Measurements from ENCODE around the gene KATNB1.
"Not testable (repeated sequence)": the region's sequence is repeated elsewhere in the genome, so short reads cannot be mapped to it uniquely, and the experiment has no call there.

The KATNB1 gene

GRCh38 chr16:57703416-57704010 lies 32.1 kb upstream of the KATNB1 start:
- no peak for DNase-seq

DNA sequence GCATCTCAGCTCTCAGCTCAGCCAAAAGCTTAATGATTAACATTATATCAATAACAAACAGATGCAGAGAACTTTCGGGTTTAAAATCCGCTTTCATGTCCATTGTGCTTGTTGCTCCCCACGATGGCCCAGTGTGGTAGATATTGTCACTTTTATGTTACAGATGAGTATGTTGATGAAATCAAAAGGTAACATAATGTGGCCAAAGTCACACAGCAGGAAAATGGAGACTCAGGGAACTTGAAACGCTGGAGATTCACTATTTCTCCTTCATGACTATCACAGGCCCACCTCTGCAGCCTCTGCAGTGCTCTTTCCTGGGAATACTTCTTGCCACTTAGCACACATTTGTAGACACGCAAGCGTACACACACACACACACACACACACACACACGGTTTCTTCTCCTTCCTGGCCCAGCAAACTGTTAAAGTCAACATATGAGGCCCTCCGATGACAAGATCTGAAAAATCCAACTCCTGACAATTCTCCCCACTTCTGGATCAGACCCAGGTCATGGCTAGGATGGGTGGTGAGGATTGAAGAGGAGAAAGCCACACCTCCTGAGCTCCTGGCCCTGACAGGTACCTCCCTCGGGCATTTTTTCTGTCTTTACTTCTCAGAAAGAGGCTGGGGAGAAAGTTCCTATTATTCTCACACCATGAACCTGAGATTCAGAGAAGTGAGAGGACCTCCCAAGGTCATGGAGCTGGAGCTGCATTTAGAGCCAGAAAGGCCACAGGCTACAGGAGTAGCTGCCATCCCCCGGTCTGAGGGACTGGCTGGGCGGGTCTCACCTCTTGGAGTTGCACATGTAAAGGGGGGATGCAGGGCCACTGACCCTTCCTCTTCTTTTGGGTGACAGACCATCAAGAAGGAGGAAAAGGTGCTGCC lies 31.3 kb upstream of the KATNB1 start:
- DNase-seq = no peak

DNA sequence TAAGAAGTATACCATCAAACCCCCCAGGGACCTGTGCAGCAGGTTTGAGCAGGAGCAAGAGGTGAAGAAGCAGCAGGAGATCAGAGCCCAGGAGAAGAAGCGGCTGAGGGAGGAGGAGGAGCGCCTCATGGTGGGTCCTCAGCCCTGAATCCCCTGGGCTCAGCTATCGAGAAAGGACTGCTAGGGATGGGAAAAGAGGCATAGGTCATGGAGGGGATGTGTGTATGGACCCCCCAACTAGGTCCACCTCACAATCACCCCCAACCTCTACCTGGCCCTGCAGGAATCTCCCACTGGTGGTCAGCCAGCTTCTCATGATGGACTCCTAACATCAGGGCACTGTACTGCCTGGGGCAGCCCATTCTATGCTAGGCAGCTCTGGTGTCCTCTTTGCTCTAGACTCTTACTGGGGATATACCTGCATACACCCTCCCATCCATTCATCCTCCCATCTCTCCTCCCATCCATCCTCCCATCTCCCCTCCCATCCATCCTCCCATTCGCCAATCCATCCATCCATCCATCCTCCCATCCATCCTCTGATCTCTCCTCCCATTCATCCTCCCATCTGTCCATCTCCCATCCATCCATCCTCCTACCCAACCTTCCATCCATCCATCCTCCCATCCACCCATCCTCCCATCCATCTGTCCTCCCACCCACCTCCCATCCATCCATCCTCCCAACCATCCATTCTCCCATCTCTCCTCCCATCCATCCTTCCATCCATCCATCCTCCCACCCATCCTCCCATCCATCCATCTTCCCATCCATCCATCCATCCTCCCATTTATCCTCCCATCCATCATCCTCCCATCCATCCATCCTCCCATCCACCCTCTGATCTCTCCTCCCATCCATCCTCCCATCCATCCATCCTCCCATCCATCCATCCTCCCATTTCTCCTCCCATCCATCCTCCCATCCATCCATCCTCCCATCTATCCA lies 30.4 kb upstream of the KATNB1 start:
- no peak for DNase-seq

DNA sequence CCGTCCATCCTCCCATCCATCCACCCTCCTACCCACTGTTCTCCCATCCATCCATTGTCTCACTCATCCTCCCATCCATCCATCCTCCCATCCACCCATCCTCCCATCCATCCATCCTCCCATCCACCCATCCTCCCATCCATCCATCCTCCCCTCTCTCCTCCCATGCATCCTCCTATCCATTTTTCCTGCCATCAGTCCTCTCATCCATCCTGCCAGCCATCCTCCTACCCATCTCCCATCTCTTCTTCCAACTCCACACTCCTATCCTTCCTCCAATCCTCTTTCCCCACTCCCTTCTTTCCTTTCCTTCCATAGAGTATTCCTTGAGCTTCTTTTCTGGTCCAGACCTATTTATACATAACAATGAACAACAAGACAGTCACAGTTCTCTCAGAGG lies 28.9 kb upstream of the KATNB1 start:
- no peak for DNase-seq

DNA sequence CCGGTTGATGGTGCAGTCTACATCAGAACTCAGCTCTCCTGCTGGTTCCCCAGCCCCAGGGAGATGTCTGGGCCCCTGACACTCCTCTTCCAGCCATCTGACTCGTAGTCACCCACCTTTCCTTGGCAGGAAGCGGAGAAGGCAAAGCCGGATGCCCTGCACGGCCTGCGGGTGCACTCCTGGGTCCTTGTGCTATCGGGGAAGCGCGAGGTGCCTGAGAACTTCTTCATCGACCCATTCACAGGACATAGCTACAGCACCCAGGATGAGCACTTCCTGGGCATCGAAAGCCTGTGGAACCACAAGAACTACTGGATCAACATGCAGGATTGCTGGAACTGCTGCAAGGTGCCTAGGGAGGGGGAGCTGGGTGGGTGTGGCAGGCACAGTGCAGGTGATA lies 28.2 kb upstream of the KATNB1 start:
- DNase-seq = no peak

DNA sequence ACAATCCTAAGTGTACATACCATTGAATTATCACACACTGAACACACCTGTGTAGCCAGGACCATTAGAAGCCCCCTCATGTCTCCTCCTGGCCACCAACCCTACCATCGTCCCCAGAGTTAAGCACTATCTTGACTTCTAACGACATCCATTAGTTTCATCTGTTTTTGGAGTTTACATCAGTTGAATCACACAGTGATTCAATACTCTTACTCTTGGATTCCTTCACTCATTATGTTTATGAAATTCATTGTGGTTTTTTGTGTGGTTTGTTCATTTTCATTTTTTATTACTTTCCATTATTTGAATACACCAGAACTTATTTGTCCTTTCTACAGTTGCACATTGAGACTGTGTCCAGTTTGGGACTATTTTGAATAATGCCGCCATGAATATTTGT lies 27.4 kb upstream of the KATNB1 start:
- DNase-seq = no peak

DNA sequence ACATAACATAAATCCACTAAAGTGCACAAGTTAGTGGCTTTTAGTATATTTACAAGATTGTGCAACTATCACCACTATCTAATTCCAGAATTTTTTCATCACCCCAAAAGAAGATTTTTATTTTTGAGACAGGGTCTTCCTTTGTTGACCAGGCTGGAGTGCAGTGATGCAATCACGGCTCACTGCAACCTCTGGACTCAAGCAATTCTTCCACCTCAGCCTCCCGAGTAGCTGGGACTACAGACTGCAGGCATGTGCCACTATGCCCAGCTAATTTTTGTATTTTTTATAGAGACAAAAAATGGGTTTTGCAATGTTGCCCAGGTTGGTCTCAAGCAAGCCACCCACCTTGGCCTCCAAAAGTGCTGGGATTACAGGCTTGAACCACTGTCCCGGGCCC lies 25.9 kb upstream of the KATNB1 start:
- DNase-seq = no peak

- no peak for DNase-seq
Observed at GRCh38 chr16:57711346-57711745, 24.2 kb upstream of the KATNB1 start.

DNA sequence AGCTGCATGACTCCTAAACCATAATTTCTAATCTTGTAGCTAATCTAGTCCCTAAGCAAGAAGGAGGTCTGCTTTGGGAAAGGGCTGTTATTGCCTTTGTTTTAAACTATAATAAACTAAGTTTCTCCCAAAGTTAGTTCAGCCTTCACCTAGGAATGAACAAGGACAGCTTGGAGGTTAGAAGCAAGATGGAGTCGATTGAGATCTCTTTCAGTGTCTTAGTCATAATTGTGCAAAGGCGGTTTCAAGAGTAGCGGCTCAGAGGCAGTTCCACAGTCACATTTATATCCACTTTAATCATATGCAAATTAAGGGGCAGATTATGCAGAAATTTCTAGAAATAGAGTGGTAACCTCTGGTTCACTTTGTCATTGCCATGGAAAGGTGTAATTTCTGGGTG lies 23.6 kb upstream of the KATNB1 start:
- no peak for DNase-seq

GRCh38 chr16:57712569-57712968 lies 23.0 kb upstream of the KATNB1 start:
- DNase-seq = not testable (repeated sequence)

- no peak for DNase-seq
Observed at GRCh38 chr16:57713596-57713995, 22.0 kb upstream of the KATNB1 start.

DNA sequence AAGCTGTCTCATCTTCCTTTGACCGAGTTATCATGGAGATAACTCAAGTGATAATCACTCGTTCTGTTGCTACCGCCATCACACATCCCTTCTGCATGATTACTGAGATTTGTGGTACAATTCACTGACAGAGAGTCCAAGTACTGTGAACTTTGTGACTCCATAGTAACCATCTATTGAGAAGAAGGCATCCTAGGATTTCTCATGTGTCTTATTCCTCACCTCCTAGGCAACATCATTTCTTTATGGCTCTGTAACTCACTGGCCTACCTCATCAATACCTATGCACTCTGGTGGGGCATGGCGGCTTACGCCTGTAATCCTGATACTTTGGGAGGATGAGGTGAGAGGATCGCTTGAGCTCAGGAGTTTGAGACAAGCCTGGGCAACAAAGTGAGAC lies 21.5 kb upstream of the KATNB1 start:
- no peak for DNase-seq

- DNase-seq = peak; percentile 39
Observed at GRCh38 chr16:57720142-57720575, 15.4 kb upstream of the KATNB1 start.

DNA sequence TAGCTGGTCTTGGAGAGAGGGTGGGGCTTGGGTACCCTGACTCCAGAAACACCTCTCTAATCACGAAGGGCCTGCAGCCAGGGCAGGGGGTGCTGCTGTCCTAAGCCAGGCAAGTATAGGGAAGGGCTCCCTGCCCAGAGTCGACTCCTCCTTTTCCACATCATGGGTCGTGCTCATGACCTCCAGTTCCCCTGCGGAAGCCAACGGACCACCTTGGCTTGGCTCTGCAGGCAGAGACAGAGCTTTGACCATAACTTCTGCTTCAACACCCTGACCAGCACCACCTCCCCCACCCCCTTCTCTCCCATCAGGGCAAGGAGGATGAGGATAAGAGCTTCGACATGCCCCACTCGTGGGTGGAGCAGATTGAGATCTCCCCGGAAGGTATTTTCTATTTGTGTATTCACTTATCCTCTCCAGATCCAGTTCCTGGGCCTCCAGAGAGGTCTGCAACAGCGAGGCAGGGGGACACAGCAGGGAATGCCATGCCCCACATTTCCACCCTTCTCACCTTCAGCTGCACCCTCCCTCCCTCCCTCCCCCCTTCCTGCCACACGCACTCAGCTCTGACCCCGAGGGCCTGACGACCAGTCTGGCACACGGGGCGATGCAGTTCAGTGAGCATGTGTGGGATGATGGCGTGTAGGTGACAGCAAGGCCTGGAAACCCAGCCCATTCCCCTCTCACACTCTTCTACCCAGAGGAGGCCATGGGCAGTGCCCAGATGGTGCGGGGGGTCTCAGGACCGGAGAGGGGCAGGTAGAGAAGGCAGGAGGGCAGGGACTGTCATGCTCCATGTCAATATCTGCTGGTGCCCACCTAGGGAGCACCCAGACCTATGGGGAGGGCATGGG lies 14.0 kb upstream of the KATNB1 start:
- no peak for DNase-seq

DNA sequence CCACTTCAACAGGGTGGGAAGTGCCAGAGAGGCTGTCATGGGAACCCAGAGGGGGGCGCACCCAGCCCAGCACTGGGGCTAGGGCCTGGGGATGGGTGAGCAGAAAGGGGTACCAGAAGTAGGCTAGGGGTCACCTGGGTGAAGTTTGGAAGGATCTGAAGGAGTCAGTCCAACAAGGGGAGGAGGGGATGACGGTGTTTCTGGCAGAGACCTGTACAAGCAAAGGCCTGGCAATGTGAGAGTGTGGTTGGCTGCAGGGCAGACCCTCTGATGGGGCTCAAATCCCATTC lies 13.4 kb upstream of the KATNB1 start:
- DNase-seq = no peak

GRCh38 chr16:57722651-57723050 lies 12.9 kb upstream of the KATNB1 start:
- no peak for DNase-seq

DNA sequence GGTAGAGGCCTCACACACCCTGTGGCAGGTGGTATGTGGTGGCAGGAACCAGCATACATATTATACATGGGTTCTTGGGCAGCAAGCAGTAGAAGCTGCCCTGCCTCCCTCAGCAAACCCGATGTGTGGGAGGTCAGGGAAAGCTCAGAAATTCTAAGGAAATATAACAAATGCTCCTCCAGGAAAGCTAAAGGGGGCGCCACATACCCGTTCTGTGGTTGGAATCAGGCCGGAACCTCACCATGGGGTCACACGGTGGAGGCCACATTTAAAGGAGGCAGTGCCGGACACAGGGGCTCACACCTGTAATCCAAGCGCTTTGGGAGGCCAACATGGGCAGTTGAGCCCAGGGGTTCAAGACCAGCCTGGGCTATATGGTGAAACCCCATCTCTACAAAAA lies 12.4 kb upstream of the KATNB1 start:
- no peak for DNase-seq

GRCh38 chr16:57724531-57724930 lies 11.0 kb upstream of the KATNB1 start:
- DNase-seq = no peak

- DNase-seq = no peak
Observed at GRCh38 chr16:57725151-57725550, 10.4 kb upstream of the KATNB1 start.

DNA sequence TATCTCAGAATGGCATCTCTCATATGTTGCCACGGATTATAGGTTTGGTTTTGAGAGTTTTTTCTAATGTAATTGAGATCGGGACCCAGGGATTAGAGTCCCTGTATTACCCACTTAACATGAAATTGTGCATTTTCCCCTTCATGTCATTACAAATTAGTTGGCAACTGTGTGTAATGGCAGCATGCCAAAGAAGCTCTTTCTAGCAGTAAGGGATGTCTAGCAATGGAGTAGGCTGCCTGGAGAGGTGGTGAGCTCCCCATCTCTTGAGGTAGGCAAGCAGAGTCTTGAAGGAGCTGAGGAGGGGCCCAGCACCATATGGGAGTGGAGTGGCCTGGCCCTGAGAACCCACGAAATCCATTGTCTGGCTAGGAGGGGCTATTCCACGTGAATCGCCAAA lies 10.0 kb upstream of the KATNB1 start:
- no peak for DNase-seq

GRCh38 chr16:57725976-57726375 lies 9.6 kb upstream of the KATNB1 start:
- no peak for DNase-seq

GRCh38 chr16:57726433-57726947 lies 9.1 kb upstream of the KATNB1 start:
- no peak for DNase-seq
